AG09319 (cell line): ENCODE data around the gene SLC25A22.

ENCODE experiments used
- DNase-seq: peaks from one replicate; pipeline ENCODE4 v3.0.0-alpha.2; 2010; ENCODE audit warnings: low read depth; ENCODE audit errors: extremely low read depth
- CTCF ChIP-seq: IDR thresholded peaks from 2 replicates; pipeline ENCODE4 v1.5.1; 2011; ENCODE audit warnings: low read depth, mild to moderate bottlenecking, inconsistent platforms, low read length, moderate library complexity

SLC25A22 gene

GRCh38 chr11:825366-826226, 27.5 kb upstream of the SLC25A22 start:
- no peak for DNase-seq
- TF ChIP-seq CTCF, result no peak

GRCh38 chr11:824942-825341, 26.9 kb upstream of the SLC25A22 start:
- no peak for DNase-seq
- no peak for TF ChIP-seq CTCF

GRCh38 chr11:824292-824880, 26.3 kb upstream of the SLC25A22 start:
- no peak for DNase-seq
- no peak for TF ChIP-seq CTCF

- no peak for DNase-seq
- no peak for TF ChIP-seq CTCF
These were observed 25.6 kb upstream of the SLC25A22 start for GRCh38 chr11:823441-824291.

GRCh38 chr11:821512-822371, 23.7 kb upstream of the SLC25A22 start:
- TF ChIP-seq CTCF, result no peak
- DNase-seq, result no peak

- no peak for DNase-seq
- no peak for TF ChIP-seq CTCF
These were observed 22.8 kb upstream of the SLC25A22 start for GRCh38 chr11:820655-821511.
